ENCODE results near the gene NPAT. TPM values are rescaled to one million over a fixed set of nuclear protein-coding genes. Genes with fewer than 3 reads are reported as not detected.

NPAT gene
- total and polyA plus RNA-seq, 2 of the 4 experiments (the other 2 are of a cell fraction), result 3.1 to 10.6 TPM

GRCh38 chr11:108193725-108194124 lies 28.7 kb downstream of the NPAT start:
- Histone ChIP-seq H4K8ac (ENCODE audit: low read depth in 2 of 2, low read length in 2 of 2) (no peak overlapping the region), H3K9me3 (ENCODE audit: control insufficient read depth, insufficient read depth, low read length) (no peaks in the 10 kb centered on the region), H3K27ac (ENCODE audit: insufficient read depth, low read length) (no peak overlapping the region), H2BK15ac (ENCODE audit: low read depth, low read length) (no peak overlapping the region), H3K4me1 (ENCODE audit: control insufficient read depth, insufficient read depth, low read length) (no peaks in the 10 kb centered on the region), H2AK9ac (replicated peaks; ENCODE audit: low read depth, low read length, poor library complexity) (no peak overlapping the region), H4K5ac (ENCODE audit: low read depth, low read length) (no peak overlapping the region), H2BK20ac (ENCODE audit: low read depth, low read length) (no peak overlapping the region), H3K9ac (ENCODE audit: low read depth, low read length) (no peak overlapping the region), H3K4me2 (ENCODE audit: low read depth, low read length) (no peak overlapping the region), H4K91ac (ENCODE audit: insufficient read depth, low read depth, low read length) (no peak overlapping the region), H3K4me3 (ENCODE audit: insufficient read depth, low read depth, low read length) (no peak overlapping the region), H4K20me1 (ENCODE audit: insufficient read depth, low read length) (no peaks in the 10 kb centered on the region), H2BK120ac (ENCODE audit: low read depth, low read length) (no peak overlapping the region), H3K56ac (ENCODE audit: extremely low read depth, insufficient read depth, low read length) (no peak overlapping the region), H3K14ac (replicated peaks; ENCODE audit: low read depth, low read length) (no peak overlapping the region), H3K27me3 (ENCODE audit: control insufficient read depth, insufficient read depth, low read length) (no peaks in the 10 kb centered on the region), H2AFZ (replicated peaks; ENCODE audit: low read length, poor library complexity) (no peak overlapping the region), H3K79me1 (ENCODE audit: low read depth in 1 of 2, low read length in 2 of 2) (peaks cover 7 to 10% of the 10 kb centered on the region in 2 experiments), H2BK5ac (ENCODE audit: low read depth, low read length, poor library complexity, severe bottlenecking) (no peak overlapping the region), H3K18ac (ENCODE audit: low read depth, low read length) (no peak overlapping the region), H3K4ac (ENCODE audit: low read depth, low read length) (no peak overlapping the region), H3K9me1 (ENCODE audit: insufficient read depth, low read length) (no peaks in the 10 kb centered on the region; the same call in 1 of the 2 replicates), H3K23ac (ENCODE audit: low read depth, low read length) (no peak overlapping the region), H2AK5ac (ENCODE audit: low read depth, low read length) (no peak overlapping the region), H3K36me3 (ENCODE audit: control insufficient read depth, insufficient read depth, low read length) (peaks cover 12% of the 10 kb centered on the region)
- dilution Hi-C loops (cut with HindIII; ENCODE audit: low sequenced_read_pairs, unreplicated experiment) (no loop called here), intact Hi-C loops (cut with micrococcal nuclease) (loop anchor here (5.0 kb wide), 1 partner anchor 46 kb away; no protein-coding TSS in a partner anchor), in situ Hi-C loops (cut with MboI; ENCODE audit: low sequenced_read_pairs) (no loop called here)
- TF ChIP-seq MAFK (IDR thresholded peaks at IDR 0.05; ENCODE audit: low read depth, low read length) (peak; percentile 89), CHD1 (IDR thresholded peaks at IDR 0.05; ENCODE audit: low read depth, low read length) (no peak)
- CTCF ChIA-PET, result no interaction called here
- ATAC-seq (ENCODE audit: low read depth) (no peak), DNase-seq (no peak)
- no TSS peak for BruUV-seq (replicated peaks)
- POLR2A ChIA-PET (ENCODE audit: unreplicated experiment), result no interaction called here
